WERI-Rb-1 (cell line): Measurements from ENCODE around the gene TNFRSF14.
"Not testable (repeated sequence)": the region's sequence is repeated elsewhere in the genome, so short reads cannot be mapped to it uniquely, and the experiment has no call there.

Experiments
- DNase-seq: peaks from one replicate; pipeline ENCODE4 v3.0.0-alpha.2; 2020
- H3K27ac ChIP-seq: fragments of 250-450 bp; sonication (Bioruptor Pico); 2 replicates; pipeline ENCODE4 v1.5.1; 2020; ENCODE audit warnings: mild to moderate bottlenecking, moderate library complexity
- H3K27me3 ChIP-seq: fragments of 250-450 bp; sonication (Bioruptor Pico); 2 replicates; pipeline ENCODE4 v1.5.1; 2021; ENCODE audit warnings: mild to moderate bottlenecking, low read depth, moderate library complexity; ENCODE audit not compliant: insufficient read depth, severe bottlenecking
- H3K36me3 ChIP-seq: fragments of 250-450 bp; sonication (Bioruptor Pico); 2 replicates; pipeline ENCODE4 v1.5.1; 2020; ENCODE audit warnings: mild to moderate bottlenecking, moderate library complexity
- H3K4me3 ChIP-seq: 2 replicates; pipeline ENCODE4 v1.5.1; 2011; ENCODE audit warnings: low read depth, mild to moderate bottlenecking, control low read depth, low read length
- H3K9me3 ChIP-seq: fragments of 250-450 bp; sonication (Bioruptor Pico); 2 replicates; pipeline ENCODE4 v1.5.1; 2021; ENCODE audit warnings: mild to moderate bottlenecking, moderate library complexity; ENCODE audit not compliant: severe bottlenecking
- TF ChIP-seq, protein P1 (sequence below): IDR thresholded peaks from 2 replicates; pipeline ENCODE4 v1.5.1; 2011; ENCODE audit warnings: low read depth, mild to moderate bottlenecking, control low read depth, inconsistent platforms, low read length

TNFRSF14 gene

GRCh38 chr1:2573250-2573920 is 17.2 kb downstream of the TNFRSF14 start:
- DNase-seq: no peak
- Histone ChIP-seq H3K4me3 (no peak overlapping the region), H3K36me3 (no peaks in the 10 kb centered on the region), H3K27ac (no peak overlapping the region), H3K27me3 (no peaks in the 10 kb centered on the region), H3K9me3 (peaks cover 17% of the 10 kb centered on the region)
- TF ChIP-seq, protein P1, sequence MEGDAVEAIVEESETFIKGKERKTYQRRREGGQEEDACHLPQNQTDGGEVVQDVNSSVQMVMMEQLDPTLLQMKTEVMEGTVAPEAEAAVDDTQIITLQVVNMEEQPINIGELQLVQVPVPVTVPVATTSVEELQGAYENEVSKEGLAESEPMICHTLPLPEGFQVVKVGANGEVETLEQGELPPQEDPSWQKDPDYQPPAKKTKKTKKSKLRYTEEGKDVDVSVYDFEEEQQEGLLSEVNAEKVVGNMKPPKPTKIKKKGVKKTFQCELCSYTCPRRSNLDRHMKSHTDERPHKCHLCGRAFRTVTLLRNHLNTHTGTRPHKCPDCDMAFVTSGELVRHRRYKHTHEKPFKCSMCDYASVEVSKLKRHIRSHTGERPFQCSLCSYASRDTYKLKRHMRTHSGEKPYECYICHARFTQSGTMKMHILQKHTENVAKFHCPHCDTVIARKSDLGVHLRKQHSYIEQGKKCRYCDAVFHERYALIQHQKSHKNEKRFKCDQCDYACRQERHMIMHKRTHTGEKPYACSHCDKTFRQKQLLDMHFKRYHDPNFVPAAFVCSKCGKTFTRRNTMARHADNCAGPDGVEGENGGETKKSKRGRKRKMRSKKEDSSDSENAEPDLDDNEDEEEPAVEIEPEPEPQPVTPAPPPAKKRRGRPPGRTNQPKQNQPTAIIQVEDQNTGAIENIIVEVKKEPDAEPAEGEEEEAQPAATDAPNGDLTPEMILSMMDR: no peak

DNA sequence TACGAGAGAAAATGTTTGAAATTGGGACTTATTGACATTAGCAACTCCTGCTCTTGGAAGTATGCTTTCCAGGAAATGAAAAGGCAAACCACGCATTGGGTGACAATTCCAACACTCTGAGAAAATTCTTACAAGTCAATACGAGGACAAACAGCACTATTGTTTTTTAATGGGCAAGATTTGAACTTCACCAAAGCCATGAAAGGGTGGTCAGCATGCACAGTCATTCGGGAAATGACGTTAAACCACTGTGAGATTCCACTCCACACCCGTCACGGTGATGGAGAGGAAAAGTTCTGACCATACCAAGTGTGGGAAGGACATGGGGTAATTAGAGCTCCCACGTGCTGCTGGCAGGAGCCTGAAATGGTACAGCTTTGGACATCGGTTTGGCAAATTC is 18.2 kb downstream of the TNFRSF14 start:
- TF ChIP-seq, protein P1: no peak
- H3K27ac ChIP-seq: no peak overlapping the region
- H3K36me3 ChIP-seq: no peaks in the 10 kb centered on the region
- DNase-seq: no peak
- H3K9me3 ChIP-seq: peaks cover 17% of the 10 kb centered on the region
- H3K4me3 ChIP-seq: no peak overlapping the region
- H3K27me3 ChIP-seq: no peaks in the 10 kb centered on the region

GRCh38 chr1:2575801-2576663 is 19.9 kb downstream of the TNFRSF14 start:
- H3K4me3 ChIP-seq: no peak overlapping the region
- no peaks in the 10 kb centered on the region for H3K27me3 ChIP-seq
- TF ChIP-seq, protein P1: no peak
- H3K9me3 ChIP-seq: peaks cover 14% of the 10 kb centered on the region
- H3K36me3 ChIP-seq: no peaks in the 10 kb centered on the region
- no peak overlapping the region for H3K27ac ChIP-seq
- no peak for DNase-seq

DNA sequence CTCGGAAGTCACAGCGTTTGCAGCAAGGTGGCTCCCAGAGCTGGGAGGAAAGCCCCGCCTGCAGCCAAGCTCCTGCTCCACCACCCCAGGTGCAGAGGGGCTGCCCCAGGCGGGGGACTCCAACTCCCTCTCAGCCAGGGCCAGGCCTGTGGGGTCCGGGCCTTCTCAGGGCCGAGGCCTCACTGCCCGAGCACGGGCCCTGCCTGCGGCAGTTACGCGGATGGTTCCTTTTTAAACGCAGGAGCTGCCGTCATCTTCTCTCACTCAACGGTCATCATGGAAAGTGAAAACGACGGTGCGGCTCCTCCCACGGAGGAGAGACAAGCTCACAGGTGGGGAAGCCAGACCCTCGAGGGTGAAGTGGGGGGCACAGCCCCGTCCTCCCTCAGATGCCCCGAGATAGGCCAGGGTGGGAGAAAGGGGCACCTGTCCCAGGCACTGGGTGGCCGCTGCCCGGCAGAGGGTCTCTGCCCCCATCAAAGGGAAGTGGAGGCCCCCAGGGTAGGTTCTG is 21.4 kb downstream of the TNFRSF14 start:
- H3K9me3 ChIP-seq: peaks cover 14% of the 10 kb centered on the region
- DNase-seq, H3K36me3 ChIP-seq, H3K27me3 ChIP-seq, H3K27ac ChIP-seq, H3K4me3 ChIP-seq: not testable (repeated sequence)

- Histone ChIP-seq H3K27me3 (no peaks in the 10 kb centered on the region), H3K27ac (no peak overlapping the region), H3K4me3 (no peak overlapping the region)
Measured at GRCh38 chr1:2578758-2579118, 22.6 kb downstream of the TNFRSF14 start.

GRCh38 chr1:2580691-2581090 is 24.5 kb downstream of the TNFRSF14 start:
- Histone ChIP-seq H3K9me3 (no peaks in the 10 kb centered on the region), H3K4me3 (no peak overlapping the region), H3K27ac (no peak overlapping the region), H3K36me3 (no peaks in the 10 kb centered on the region), H3K27me3 (no peaks in the 10 kb centered on the region)
- DNase-seq: no peak
- TF ChIP-seq, protein P1: no peak

More at GRCh38 chr1:2578758-2579118, 22.6 kb downstream of the TNFRSF14 start:
- TF ChIP-seq, protein P1: no peak
- H3K9me3 ChIP-seq: peaks cover 3% of the 10 kb centered on the region
- DNase-seq: no peak
- no peaks in the 10 kb centered on the region for H3K36me3 ChIP-seq
